ENCODE data around the gene FOXP1.

Gene FOXP1

GRCh38 chr3:71210257-71211007, 373.1 kb downstream of the FOXP1 start:
- Histone ChIP-seq H3K4me1 (peaks cover 0 to 69% (median 33%) of the 10 kb centered on the region in 4 donors), H3K27me3 (no peaks in the 10 kb centered on the region), H3K27ac (peak overlapping the region; percentile 84 to 87), H3K9me3 (no peaks in the 10 kb centered on the region), H3K4me3 (peak overlapping the region in 1 of 2 donors; percentile 12), H3K36me3 (no peaks in the 10 kb centered on the region)
- DNase-seq: peak; percentile 82 to 84
- intact Hi-C loops (cut with DNase I; ENCODE audit: low total_unique reads): loop anchor here (1.0 kb wide), 1 partner anchor 82 kb away; no protein-coding TSS in a partner anchor
- peak; percentile 30 to 61 for TF ChIP-seq CTCF (IDR thresholded peaks at IDR 0.05)

GRCh38 chr3:71208211-71209095, 375.1 kb downstream of the FOXP1 start:
- Histone ChIP-seq H3K9me3 (no peaks in the 10 kb centered on the region), H3K4me1 (peaks cover 0 to 82% (median 34%) of the 10 kb centered on the region in 4 donors), H3K27ac (peak overlapping the region; percentile 84 to 87), H3K4me3 (no peak overlapping the region), H3K27me3 (no peaks in the 10 kb centered on the region), H3K36me3 (no peaks in the 10 kb centered on the region)
- TF ChIP-seq CTCF (IDR thresholded peaks at IDR 0.05): no peak
- DNase-seq: no peak
- intact Hi-C loops (cut with DNase I; ENCODE audit: low total_unique reads): no loop called here

GRCh38 chr3:71207632-71208031, 375.9 kb downstream of the FOXP1 start:
- intact Hi-C loops (cut with DNase I; ENCODE audit: low total_unique reads): no loop called here
- Histone ChIP-seq H3K4me3 (no peak overlapping the region), H3K36me3 (no peaks in the 10 kb centered on the region), H3K9me3 (no peaks in the 10 kb centered on the region), H3K27me3 (no peaks in the 10 kb centered on the region), H3K27ac (peak overlapping the region; percentile 84 to 87), H3K4me1 (peaks cover 0 to 90% (median 40%) of the 10 kb centered on the region in 4 donors)
- TF ChIP-seq CTCF (IDR thresholded peaks at IDR 0.05): no peak
- DNase-seq: no peak

GRCh38 chr3:71206305-71207165, 377.0 kb downstream of the FOXP1 start:
- Histone ChIP-seq H3K36me3 (no peaks in the 10 kb centered on the region), H3K9me3 (no peaks in the 10 kb centered on the region), H3K4me1 (peaks cover 0 to 92% (median 47%) of the 10 kb centered on the region in 4 donors), H3K27me3 (no peaks in the 10 kb centered on the region), H3K4me3 (no peak overlapping the region), H3K27ac (peak overlapping the region in 1 of 2 donors; percentile 87)
- DNase-seq: no peak
- TF ChIP-seq CTCF (IDR thresholded peaks at IDR 0.05): no peak
- intact Hi-C loops (cut with DNase I; ENCODE audit: low total_unique reads): no loop called here

Measured in tibial artery (tissue), 4 donors.